HTERT RPE-1 (cell line): Measurements from ENCODE around the gene SLC25A25.
"Not testable (repeated sequence)": the region's sequence is repeated elsewhere in the genome, so short reads cannot be mapped to it uniquely, and the experiment has no call there.

Experiments
- in situ Hi-C: fragments of 300-500 bp; cut with MboI; formaldehyde crosslinking; loops from 4 replicates; pipeline ENCODE4 v1.14.3; 2020; ENCODE audit warnings: low sequenced_read_pairs

The SLC25A25 gene

DNA sequence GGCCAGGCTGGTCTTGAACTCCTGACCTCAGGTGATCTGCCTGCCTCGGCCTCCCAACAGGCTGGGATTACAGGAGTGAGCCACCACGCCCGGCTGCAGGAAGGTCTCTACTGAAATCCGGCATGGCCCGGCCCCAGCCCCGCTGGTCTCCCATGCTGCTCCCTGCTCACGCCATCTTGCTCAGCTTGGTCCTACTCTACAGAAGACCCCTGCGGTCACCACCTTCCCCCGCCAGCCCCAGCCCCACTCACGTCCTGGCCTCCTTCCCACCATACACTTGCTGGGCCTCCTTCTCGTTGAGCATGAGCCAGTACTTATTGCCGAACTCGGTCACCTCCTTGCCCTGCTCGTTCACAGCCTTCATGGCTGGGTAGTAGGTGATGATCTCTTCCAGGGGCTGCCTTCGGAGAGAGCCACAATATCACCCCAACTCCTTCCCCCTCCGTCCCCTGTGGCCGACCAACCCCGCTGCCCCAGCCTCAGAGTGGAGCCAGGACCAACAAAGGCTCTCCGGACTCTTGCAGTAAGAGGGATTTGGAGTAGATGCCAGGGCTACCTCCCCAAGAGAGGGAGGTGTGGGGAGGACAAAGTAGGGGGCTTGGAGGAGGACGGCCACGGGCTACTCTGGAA, 55.5 kb downstream of the SLC25A25 start:
- in situ Hi-C loops, result no loop called here

DNA sequence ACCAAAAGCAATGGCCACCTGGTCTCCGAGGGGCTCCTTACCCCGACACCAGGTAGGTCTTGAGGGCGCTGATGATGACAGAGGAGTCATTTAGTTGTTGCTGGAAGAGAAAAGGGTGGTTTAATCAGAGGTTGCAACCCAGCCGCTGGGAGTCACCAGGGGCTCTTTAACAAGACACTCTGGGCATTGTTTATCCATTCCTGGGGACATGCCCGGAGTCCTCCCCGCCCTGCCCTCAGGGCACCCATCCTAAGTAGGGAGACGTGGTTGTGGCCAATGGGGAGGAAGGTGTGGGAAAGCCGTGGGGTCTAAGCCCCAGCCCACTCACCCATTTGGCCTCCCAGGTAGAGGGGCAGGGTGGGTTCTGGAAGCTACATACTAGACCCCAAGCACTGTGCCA, 56.4 kb downstream of the SLC25A25 start:
- in situ Hi-C loops, result no loop called here

DNA sequence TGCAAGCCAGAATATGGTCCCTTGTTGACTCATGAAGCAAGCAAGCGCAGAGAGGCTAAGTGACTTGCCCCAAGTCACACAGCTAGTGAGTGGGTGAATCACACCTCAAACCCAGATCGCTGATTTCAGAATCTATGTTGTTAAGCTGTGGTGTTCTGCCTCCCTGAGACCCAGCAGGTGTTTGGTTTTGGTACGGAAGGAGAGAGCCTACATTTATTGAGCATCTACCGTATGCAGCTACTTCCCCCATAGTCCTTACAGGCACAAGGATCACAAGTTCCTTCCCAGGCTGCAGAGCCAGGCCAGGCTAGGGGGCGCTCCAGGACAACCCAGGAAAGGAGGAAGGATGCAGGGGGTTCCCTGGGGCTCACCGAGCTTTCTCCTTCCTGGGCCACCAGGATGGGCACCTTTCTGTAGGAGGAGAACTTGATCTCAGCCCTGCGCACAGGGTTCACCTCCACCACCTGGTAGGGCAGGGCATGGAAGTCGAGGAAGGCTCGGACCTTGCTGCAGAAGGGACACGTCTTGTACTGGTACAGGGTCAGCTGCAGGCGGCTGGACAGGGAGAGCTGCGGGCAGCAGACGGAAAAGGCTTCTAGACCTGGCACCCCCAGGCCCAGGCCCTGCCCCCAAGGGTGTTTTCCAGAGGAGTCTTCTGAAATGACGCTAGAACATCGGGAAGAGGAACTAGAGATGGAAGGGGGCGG, 57.0 kb downstream of the SLC25A25 start:
- in situ Hi-C loops, result no loop called here

DNA sequence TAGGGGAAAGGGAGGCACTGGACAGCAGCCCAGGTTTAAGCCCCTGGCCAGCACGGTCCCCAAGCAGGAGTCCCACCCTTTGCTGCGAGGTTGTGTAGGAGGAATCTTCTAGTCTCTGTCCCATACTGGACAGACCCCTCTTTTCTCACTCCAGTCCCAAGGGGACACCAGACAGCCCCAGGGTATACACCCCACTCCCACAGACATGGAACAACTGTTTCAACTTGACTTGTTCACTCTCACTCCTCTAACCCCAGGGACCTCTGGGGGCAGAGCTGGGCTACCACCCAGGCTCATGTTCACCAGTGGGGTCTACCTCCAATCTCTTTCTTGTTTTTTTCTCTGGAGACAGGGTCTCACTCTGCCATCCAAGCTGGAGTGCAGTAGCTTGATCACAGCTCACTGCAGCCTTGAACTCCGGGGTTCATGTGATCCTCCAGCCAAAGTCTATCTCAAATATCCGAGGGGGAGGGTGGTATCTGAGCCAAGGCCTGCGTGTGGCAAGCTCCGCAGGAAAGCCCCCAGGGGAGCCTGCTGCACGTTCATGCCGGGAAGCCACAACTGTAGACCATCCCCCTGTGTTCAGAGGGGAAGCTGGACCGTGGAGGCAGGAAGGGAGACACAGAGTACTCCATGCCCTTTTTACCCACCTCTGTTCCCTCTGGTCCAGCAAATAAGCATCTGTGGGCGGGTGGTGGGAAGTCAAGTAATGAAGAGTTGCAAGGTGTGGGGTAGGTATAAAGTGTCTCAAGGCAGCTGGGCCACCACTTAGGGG, 57.7 kb downstream of the SLC25A25 start:
- in situ Hi-C loops, result no loop called here

DNA sequence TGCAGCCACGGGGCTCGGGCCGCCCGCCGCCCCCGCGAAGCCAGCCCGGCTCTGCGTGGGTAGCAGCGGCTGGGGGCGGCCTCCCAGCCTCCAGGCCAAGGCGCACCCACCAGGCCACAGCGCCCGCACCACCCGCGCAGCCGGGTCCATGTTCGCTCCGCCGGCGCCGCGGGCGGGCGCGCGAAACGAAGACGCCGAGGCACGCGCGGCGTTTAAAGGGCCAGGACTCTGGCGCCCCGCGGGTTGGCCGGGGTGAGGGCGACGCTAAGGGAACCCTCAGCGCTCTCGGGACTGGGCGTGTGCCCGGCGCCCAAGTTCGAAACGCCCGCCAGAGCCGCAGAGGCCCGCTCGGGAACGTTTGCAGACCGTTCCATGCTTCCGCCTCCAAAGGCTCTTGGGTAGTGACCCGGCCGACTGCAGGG, 59.5 kb downstream of the SLC25A25 start, which contains the start of gene PTGES2:
Gene PTGES2, minus strand, starts transcription at position 162 of the 422 bp plus-strand sequence. Its CDS starts 12 bp downstream, at position 150.
- in situ Hi-C loops, result no loop called here

DNA sequence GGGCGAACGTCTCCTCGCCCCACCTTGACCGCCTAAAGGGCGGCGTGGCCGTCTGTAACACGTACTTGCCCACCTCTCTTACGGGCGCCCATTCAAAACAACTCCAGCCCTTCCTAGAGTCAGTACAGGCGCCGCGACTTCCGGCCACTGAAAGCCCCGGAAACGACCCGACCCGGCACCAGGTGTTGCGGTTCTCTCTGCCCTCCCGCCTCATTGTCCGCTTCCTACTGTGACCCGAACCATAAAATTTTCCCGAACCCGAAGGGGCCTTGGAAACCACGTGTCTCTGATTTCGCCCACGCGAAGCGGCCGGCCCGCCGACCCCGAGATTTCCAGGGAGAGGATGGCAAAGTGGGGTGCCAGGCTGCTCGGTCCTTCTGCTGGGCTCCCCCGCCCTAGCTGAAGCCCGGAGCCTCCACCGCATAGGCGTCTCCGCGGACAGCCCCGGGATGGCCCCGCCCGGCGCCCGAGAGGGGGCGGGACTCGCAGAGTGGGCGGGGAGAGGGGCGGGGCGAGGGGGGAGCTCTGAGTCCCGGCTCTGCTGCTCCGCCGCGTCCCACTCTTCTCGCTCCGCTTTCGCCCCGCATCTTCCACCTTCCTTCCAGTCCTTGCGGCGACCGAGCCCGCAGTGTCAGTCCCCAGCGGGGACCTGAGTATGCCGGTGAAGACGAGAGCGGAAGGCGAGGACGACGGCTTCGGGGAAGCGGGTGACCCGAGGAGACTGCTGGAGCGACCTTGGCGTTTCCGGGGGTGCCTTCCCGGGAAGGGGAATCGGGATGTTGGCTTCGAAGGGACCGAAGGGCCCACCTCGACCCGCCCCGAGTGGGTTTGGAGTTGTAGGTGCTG, 60.2 kb downstream of the SLC25A25 start:
- in situ Hi-C loops, result no loop called here

DNA sequence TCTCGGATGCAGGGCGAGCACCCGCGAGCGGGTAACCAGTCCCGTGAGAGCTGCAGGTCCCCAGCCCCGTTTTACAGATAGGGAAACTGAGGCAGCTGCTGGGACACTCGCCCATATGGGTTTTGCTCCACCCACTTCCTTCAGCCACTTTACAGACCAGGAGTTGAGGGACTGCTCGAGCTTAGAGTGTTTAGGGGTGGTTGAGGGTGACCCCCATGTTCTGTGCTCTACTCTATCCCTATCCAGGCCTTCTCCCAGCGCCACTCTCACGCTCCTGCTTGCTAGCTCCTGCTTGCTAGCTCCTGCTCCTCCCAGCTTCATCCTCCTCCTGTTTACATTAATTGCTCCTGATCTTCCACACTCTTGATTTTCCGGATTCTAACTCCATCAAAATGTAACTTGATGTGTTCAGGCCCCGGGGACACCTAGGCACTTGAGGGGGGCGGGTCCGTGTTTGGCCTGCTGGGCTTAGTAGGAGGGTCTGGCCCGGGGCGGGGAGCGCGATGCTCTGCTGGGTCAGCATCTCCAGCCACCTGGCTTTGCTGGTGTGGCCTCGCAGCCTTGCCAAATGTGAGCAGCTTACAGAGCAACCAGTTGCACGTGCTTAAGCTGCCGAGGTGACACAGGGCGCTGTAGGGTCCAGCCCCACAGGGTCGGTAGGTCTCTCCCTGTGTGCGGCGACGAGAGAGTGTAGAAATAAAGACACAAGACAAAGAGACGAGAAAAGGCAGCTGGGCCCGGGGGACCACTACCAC, 61.0 kb downstream of the SLC25A25 start:
- in situ Hi-C loops, result no loop called here

DNA sequence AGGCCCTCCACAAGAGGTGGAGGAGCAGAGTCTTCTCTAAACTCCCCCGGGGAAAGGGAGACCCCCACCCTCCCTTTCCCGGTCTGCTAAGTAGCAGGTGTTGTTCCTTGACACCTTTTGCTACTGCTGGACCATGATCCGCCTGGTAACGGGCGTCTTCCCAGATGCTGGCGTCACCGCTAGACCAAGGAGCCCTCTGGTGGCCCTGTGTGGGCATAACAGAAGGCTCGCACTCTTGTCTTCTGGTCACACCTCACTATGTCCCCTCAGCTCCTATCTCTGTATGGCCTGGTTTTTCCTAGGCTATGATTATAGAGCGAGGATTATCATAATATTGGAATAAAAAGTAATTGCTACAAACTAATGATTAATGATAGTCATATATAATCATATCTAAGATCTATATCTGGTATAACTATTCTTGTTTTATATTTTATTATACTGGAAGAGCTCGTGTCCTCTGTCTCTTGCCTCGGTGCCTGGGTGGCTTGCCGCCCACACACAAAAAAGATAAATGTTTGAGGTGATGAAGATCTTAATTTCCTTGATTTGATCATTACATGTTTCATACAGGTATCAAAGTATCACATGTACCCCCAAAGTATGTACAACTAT, 62.1 kb downstream of the SLC25A25 start:
- in situ Hi-C loops, result not testable (repeated sequence)

DNA sequence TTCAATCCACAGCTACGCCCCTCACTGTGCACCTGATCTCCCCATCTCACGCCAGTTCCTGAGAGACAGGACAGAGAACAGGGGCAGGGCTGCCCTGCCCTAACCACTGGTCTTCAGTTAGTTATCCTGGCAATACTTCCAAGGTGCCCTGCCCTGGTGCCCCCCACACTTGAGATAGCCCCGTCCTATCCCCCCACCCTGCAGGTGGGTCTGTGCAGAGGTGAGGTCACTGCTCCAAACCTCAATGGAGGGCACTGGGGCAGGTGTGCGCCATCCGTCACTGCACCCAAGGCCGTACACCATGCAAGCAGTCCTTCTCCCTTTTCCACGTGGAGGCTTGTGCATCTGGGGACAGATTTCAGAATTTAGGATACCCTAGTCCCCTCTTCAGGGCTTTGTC, 62.6 kb downstream of the SLC25A25 start:
- in situ Hi-C loops, result not testable (repeated sequence)

DNA sequence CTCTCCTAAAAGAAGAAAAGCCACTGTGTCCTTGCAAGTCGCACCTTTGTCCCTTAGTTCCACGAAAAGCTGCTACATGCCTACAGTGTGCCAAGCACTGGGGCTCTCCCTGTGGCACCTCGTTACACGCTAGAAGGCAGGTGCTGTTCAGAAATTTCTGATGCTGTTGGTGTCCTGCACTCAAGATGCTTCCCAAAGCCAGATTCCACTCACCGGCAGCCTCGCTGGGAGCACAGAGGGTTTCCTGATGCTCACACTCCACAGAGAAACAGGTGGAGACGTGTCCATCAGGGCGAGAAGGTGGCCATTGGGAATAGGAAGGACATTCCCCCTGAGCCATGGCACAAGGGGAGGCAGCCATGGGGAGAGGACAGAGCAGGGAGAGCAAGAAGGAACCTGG, 63.3 kb downstream of the SLC25A25 start:
- in situ Hi-C loops, result not testable (repeated sequence)

DNA sequence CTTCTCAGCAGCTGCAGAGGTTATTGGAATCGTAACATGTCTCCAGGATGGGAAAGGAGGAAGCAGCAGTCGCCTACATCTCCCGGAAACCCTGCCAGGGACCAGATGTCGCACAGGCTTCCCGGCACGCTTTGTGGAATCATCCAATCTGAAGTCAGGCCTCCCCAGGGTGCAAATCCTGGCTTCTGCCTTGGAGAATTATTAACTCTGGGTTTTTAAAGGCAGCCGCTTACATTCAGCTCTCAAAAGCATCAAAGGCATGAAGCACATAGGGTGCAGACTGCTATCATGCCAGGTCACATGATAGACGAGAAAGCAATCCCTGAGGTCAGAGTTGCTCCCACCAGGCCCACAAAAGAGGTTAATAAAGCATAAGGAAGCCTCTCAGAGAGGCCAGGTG, 64.1 kb downstream of the SLC25A25 start:
- in situ Hi-C loops, result not testable (repeated sequence)

DNA sequence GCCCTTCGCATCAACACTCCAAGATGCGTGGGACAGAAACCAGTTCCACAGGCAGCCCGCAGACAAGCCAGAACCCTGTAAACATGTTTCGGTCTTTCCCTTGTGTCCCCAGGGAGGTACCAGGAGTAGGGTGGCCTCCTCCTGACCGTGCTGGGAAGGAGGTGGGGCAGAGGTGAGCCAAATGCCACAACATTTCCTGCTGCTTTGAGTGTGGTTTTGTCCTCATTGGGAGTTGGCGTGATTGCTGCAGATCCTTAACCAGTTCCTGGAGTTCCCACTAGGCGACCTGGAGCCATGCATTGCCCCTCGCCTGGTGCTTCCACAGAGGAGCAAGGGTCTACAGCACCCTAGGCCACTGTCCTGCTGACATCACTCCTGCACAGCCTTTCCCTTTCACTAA, 67.5 kb downstream of the SLC25A25 start:
- in situ Hi-C loops, result not testable (repeated sequence)

DNA sequence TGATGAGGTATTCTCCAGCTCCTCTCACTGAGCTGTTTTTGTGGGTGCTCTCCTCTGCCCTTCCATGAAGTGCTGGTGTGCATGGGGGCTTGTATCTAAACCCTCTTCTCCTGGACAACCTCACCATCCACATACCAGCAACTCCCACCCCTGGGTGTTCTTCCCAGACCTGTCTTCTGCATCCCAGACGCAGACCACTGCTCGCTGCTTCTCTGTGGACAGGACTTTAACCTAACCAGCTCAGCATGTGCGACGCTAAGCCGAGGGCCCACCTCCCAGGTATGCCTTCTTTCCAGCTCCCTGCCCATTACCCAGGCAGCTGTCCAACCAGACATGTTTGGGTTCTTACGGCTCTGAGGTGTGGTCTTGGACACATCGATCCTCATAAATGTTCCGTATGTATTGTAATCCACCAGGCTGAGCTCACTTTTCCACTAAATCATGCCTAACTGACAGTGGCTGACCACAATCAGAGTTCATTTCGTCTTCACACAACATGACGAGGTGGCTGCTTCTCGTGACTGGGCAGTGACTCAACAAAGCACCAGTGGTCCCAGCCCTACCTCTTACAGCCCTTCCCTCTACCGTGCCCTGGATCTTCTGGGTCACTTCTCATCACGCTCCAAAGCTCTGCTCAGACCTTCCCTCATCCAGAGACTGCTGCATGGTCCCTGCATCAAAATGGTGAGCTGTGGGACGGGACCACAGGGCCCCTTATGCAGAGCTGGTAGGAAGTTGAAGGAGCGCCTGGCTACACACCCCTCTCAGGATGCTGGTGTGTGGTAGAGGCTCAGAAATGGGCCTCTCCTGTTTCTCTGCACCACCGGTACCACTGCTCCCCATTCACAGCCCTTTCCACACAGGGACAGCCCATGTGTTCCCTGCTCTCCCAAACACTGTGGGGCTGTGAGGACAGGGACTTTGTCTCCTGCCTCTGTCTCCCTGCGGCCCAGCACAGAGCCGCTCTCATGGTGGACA, 69.1 kb downstream of the SLC25A25 start:
- in situ Hi-C loops, result no loop called here

DNA sequence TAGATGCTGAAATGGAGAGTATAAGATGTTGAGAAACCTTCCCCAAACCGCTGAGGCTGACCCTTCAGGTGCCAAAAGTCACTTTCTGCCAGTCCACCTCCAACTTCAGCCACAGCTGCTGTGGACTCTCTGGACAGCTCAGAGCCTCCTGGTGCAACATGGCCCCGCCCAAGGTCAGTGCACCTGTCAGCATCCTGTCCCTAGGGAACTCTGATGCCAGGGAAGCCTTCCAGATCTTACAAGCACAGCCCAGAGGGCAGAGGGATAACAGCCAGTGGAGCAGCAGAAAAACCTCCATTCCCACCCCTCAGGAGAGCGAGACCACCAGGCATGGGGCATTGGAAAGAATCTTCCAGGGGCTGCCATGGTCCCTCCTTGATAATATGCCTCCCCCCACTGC, 70.0 kb downstream of the SLC25A25 start:
- in situ Hi-C loops, result no loop called here

DNA sequence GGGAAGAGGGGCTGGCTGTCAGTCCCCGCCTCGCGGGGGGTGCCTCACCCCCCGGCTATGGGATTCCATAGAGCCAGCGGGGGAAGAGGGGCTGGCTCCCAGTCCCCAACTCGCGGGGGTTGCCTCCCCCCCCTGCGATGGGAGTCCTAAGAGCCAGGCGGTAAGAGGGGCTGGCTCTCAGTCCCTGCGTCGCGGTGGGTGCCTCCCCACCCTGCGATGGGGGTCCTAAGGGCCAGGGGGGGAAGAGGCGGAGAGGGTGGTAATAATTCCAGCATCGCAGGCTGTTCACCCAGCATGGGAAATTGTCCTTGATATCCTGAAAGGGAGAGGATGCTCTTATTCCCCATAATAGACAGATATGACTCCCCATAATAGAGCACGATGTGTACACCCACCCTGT, 71.6 kb downstream of the SLC25A25 start:
- in situ Hi-C loops, result no loop called here

DNA sequence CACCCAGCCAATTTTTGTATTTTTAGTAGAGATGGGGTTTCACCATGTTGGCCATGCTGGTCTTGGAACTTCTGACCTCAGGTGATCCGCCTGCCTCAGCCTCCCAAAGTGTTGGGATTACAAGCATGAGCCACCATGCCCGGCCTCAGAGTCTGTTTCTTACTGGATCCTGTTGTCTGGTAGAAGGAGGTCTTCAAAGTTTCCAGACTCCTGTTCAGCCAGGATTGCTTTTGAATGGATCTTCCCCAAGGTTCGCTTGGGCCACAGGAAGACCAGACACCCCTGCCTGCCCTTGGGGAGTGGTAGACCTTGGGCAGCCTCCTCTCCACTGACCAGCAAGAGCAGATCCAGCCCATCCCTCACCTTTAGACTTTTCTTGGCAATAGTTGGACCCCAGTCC, 73.6 kb downstream of the SLC25A25 start:
- in situ Hi-C loops, result no loop called here

DNA sequence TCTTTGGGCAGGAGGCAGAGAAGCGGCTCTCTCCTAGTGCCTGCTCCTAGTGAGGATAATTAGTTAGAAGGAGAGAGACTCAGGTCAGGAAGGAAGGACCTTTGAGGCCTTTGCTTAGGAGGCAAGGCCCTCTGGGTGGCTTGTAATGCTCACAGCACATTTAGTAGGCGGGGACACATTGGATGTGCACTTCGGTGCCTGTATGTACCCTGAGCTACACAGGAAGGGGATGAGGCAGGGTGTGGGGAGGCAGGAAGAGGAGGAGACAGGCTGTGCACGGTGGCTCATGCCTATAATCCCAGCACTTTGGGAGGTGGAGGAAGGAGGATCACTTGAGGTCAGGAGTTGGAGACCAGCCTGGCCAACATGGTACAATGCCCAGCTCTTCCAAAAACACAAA, 74.0 kb downstream of the SLC25A25 start:
- in situ Hi-C loops, result no loop called here

DNA sequence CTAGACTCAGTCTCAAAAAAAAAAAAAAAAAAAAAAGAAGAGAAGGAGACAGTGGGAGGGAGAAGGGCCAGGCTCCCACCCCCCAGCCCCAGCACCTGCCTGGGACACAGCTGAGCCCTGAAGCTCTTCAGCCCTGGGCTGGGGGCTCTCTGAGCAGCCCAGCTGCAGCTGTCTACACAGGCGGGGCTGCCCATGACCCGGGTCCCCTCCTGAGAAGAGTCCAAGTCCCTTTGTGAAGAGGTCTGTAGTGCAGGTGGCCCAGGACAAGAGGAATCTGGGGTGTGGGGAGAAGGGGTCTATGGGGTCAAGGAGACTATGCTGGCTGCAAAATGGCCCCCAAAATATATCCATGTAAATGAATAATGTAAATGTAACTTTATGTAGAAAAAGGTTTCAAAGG, 74.6 kb downstream of the SLC25A25 start:
- in situ Hi-C loops, result no loop called here
